Chondrocyte (in vitro differentiated cells): ENCODE measurements around the gene CAMK2D. TPM values are rescaled to one million over a fixed set of nuclear protein-coding genes. Genes with fewer than 3 reads are reported as not detected.

Experiments used
- DNase-seq: peaks from one replicate; pipeline ENCODE4 v3.0.0; 2021; ENCODE audit warnings: mixed read lengths, low spot score
- H3K27ac Mint-ChIP-seq: one replicate; pipeline ENCODE4 v1.8.0; 2021; ENCODE audit warnings: mild to moderate bottlenecking, moderate library complexity, mixed read lengths; ENCODE audit not compliant: unreplicated experiment
- H3K27me3 Mint-ChIP-seq: 2 replicates; pipeline ENCODE4 v1.8.0; 2021; ENCODE audit warnings: low read depth, mixed read lengths
- H3K36me3 Mint-ChIP-seq: 2 replicates; pipeline ENCODE4 v1.8.0; 2021; ENCODE audit warnings: low read depth, mixed read lengths
- H3K4me1 Mint-ChIP-seq: 2 replicates; pipeline ENCODE4 v1.8.0; 2021; ENCODE audit warnings: low read depth, mild to moderate bottlenecking, mixed read lengths
- H3K4me3 Mint-ChIP-seq: one replicate; pipeline ENCODE4 v1.8.0; 2021; ENCODE audit warnings: mild to moderate bottlenecking, moderate library complexity, mixed read lengths; ENCODE audit not compliant: unreplicated experiment
- H3K9me3 Mint-ChIP-seq: 2 replicates; pipeline ENCODE4 v1.8.0; 2021; ENCODE audit warnings: low read depth, mixed read lengths
- total RNA-seq: library from RNA; stranded (reverse); gene quantifications from 3 replicates; pipeline ENCODE4 v1.2.1, GENCODE V29; 2021
- TF ChIP-seq, protein P1 (sequence below): fragments of 200-600 bp; sonication (generic); IDR thresholded peaks from 2 replicates; pipeline ENCODE4 v1.5.0; 2021; ENCODE audit warnings: antibody characterized with exemption, mild to moderate bottlenecking, moderate library complexity

CAMK2D gene
- total RNA-seq, 1 donor from 2014 or later, result 73.7 TPM

DNA sequence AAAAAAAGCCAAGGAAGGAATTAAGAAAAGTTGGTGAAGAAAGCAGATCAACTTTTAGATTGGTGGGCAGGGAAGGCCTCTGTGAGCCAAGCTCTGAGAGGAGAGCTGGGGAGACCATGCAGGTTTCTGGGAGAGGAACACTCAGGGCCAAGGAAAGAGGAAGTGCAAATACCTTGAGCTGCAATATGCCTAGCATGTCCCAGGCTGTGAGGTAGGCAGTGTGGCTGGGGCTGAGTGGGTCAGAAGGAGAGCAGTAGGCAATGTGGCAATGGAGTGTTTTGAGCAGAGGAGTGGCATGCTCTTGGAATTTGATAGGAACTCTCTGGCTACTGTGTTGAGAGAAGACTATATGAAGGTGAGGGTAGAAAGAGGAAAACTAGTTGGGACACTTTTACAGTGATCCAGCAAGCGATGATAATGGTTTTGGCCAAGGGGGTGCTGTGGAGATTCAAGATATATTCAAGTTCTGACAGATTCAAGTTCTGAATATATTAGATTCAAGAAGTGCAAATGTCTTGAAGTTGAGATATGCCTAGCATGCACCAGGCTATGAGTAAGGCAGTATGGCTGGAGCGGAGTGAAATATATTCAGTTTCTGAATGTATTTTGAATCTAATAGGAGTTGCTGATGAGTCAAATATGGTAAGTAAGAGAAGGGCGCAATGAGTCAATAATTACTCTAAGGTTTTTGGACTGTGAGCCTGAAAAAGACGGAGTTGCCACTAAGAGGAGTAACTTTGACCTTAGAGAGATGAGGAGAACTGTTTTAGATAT is 172.5 kb downstream of the CAMK2D start:
- Mint-ChIP-seq H3K9me3 (no peaks in the 10 kb centered on the region), H3K4me3 (no peak overlapping the region), H3K27ac (no peak overlapping the region), H3K27me3 (no peaks in the 10 kb centered on the region), H3K4me1 (peaks cover 77% of the 10 kb centered on the region), H3K36me3 (peaks cover 4% of the 10 kb centered on the region)
- TF ChIP-seq, protein P1, sequence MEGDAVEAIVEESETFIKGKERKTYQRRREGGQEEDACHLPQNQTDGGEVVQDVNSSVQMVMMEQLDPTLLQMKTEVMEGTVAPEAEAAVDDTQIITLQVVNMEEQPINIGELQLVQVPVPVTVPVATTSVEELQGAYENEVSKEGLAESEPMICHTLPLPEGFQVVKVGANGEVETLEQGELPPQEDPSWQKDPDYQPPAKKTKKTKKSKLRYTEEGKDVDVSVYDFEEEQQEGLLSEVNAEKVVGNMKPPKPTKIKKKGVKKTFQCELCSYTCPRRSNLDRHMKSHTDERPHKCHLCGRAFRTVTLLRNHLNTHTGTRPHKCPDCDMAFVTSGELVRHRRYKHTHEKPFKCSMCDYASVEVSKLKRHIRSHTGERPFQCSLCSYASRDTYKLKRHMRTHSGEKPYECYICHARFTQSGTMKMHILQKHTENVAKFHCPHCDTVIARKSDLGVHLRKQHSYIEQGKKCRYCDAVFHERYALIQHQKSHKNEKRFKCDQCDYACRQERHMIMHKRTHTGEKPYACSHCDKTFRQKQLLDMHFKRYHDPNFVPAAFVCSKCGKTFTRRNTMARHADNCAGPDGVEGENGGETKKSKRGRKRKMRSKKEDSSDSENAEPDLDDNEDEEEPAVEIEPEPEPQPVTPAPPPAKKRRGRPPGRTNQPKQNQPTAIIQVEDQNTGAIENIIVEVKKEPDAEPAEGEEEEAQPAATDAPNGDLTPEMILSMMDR, result no peak
- no peak for DNase-seq

DNA sequence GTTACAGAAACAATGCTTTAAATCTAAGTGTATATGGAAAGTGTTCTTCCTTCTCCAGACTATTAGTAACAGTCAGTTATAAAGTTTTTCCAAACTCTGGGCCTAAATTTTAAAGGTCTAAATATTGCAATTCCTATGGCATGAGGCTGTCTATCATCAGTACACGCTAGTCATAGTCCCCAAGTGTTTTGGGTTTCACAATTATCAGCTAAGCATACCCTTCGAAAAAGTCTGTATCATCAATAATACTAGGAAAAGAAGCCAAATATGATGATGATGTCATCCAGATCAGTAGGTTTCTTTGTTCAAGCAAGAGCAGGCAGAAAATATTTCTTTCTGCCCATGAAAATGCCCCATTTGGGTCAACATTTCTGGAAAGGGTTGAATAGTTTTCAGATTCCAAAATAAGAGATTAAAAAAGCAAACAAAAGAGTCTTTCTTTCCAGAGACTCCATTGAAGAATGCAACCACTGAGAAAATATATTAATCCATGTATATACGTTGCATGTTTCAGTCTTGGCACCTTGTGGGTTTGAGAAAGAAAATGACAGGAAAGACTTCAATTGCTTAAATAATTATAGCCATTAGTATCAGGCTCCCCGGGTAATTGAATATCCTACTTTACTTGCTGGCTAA is 173.8 kb downstream of the CAMK2D start:
- H3K9me3 Mint-ChIP-seq, result no peaks in the 10 kb centered on the region
- H3K27me3 Mint-ChIP-seq, result no peaks in the 10 kb centered on the region
- TF ChIP-seq, protein P1, result no peak
- H3K27ac Mint-ChIP-seq, result peak overlapping the region; percentile 19
- no peak for DNase-seq
- H3K4me3 Mint-ChIP-seq, result no peak overlapping the region
- peaks cover 78% of the 10 kb centered on the region for H3K4me1 Mint-ChIP-seq
- no peaks in the 10 kb centered on the region for H3K36me3 Mint-ChIP-seq

DNA sequence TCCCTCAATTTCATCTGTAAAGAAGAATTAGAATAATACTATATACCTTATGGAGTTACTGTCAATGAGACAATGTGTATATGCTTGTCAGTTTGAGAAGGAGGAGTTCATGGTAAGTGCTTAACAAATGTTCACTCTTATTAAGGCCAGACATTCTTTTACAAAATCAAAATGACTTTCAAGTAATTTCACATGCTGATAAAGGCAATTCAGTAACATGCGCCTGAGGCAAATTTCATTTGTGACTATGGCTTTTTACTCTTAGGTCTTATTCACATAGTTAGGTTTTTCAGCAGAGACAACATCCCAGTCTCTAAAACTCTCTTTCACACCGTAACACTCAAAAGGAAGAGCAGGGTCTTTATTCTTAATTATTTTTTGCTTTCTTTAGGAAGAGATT is 174.4 kb downstream of the CAMK2D start:
- Mint-ChIP-seq H3K27ac (peak overlapping the region; percentile 58), H3K27me3 (no peaks in the 10 kb centered on the region), H3K4me1 (peaks cover 77% of the 10 kb centered on the region), H3K36me3 (no peaks in the 10 kb centered on the region), H3K4me3 (no peak overlapping the region), H3K9me3 (no peaks in the 10 kb centered on the region)
- DNase-seq, result no peak
- TF ChIP-seq, protein P1, result no peak

DNA sequence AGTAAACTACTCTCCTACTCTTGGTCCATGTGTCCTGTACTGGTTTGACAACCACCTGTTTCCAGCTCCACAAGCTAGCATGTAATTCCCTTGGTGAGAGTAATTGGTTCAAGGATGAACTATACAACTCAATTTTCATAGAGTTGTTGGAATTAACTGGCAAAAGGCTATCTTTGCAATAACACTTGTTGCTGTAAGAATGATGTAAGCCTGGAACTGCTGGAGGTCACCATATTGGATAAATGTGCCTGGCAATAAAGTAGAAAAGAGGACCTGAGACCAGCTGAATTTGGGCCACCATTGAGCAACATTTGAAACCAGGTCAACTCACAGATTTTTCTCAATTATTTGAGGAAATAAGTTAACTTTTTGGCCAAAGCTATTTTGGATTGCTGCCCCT is 175.5 kb downstream of the CAMK2D start:
- H3K9me3 Mint-ChIP-seq, result no peaks in the 10 kb centered on the region
- no peaks in the 10 kb centered on the region for H3K36me3 Mint-ChIP-seq
- TF ChIP-seq, protein P1, result no peak
- no peak for DNase-seq
- peaks cover 73% of the 10 kb centered on the region for H3K4me1 Mint-ChIP-seq
- peak overlapping the region; percentile 49 for H3K27ac Mint-ChIP-seq
- H3K4me3 Mint-ChIP-seq, result no peak overlapping the region
- H3K27me3 Mint-ChIP-seq, result no peaks in the 10 kb centered on the region

DNA sequence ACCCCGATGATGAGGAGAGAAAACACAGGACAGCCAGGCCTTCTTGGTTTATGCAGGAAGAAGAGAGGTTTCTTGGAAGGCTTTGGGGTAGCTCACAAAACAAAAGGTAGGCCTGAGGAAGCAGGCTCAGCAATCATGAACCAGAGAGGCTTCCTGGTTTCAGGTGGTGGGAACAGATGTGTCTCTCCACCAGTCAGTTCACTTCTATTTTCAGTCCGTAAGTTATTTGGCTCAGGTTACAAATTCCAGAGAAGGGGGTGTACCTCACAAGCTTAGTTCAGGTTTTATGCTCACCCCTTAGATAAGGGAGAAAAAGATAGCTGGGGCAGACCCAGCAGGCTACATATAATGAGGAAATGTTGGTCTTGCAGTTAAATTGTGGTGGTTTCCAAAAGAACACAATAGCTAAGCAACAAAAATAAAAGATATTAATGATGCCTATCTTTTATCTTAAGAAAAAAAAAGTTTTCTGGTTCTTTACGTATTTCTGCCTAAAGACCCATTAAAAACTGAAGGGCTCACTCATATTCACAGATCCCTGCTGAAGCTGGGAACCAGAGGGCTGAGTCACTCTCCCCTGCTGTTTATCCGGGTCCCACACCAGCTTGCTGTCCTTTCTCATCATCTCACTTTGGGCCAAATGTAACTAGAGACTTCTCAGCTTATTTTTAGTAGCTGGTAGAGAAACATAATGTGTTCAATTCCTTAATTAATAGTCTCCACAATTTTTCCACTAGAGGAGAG is 177.0 kb downstream of the CAMK2D start:
- no peak for DNase-seq

More for the DNA sequence above, 177.0 kb downstream of the CAMK2D start:
- Mint-ChIP-seq H3K27me3 (no peaks in the 10 kb centered on the region), H3K27ac (peak overlapping the region; percentile 93), H3K4me1 (peaks cover 81% of the 10 kb centered on the region), H3K9me3 (peaks cover 5% of the 10 kb centered on the region), H3K36me3 (no peaks in the 10 kb centered on the region), H3K4me3 (no peak overlapping the region)
- TF ChIP-seq, protein P1, result no peak
